SK-N-SH (cell line): ENCODE measurements around the gene CARD14.

Experiments used
- CTCF ChIP-seq: fragments of 200-600 bp; sonication (generic); IDR thresholded peaks from 2 replicates; pipeline ENCODE4 v1.6.1; 2017; ENCODE audit warnings: antibody characterized with exemption, mild to moderate bottlenecking, moderate library complexity
- FOSL2 ChIP-seq: IDR thresholded peaks from 2 replicates; pipeline ENCODE4 v1.4.0; 2012; ENCODE audit warnings: low read depth, mild to moderate bottlenecking, moderate library complexity, borderline replicate concordance
- SIN3A ChIP-seq: IDR thresholded peaks from 2 replicates; pipeline ENCODE4 v1.6.1; 2012; ENCODE audit warnings: low read depth, mild to moderate bottlenecking, low read length, moderate library complexity, borderline replicate concordance

GRCh38 chr17:80195141-80195540 lies 25.3 kb downstream of the CARD14 start:
- TF ChIP-seq CTCF = no peak
- TF ChIP-seq FOSL2 = no peak
- no peak for TF ChIP-seq SIN3A
